HepG2 (cell line): ENCODE results near the gene NBPF20. TPM values are rescaled to one million over a fixed set of nuclear protein-coding genes. Genes with fewer than 3 reads are reported as not detected.

ENCODE experiments used
- CBX1 ChIP-seq: IDR thresholded peaks from one replicate; pipeline ENCODE4 v1.6.1; 2016; ENCODE audit warnings: antibody characterized with exemption, low read depth
- HMGXB4 ChIP-seq, 2 experiments: sonication (generic) in 1 of 2; formaldehyde crosslinking in 1 of 2; IDR thresholded peaks; 2 replicates each; pipeline versions ENCODE4 v1.4.0 to v1.6.1; 2018 to 2020; ENCODE audit warnings: missing genetic modification reagents in 2 of 2, borderline replicate concordance in 1 of 2, low read depth in 1 of 2, mild to moderate bottlenecking in 1 of 2, missing biosample characterization in 1 of 2
- JUND ChIP-seq: sonication (generic); formaldehyde crosslinking; IDR thresholded peaks from 2 replicates; pipeline ENCODE4 v1.8.0; 2022; ENCODE audit warnings: mild to moderate bottlenecking, missing genetic modification reagents
- MEIS1 ChIP-seq: sonication (generic); formaldehyde crosslinking; IDR thresholded peaks from 2 replicates; pipeline ENCODE4 v1.9.0; 2021; ENCODE audit warnings: mild to moderate bottlenecking, missing genetic modification reagents, moderate library complexity, borderline replicate concordance
- PPARG ChIP-seq: conservative IDR thresholded peaks from 2 replicates; pipeline ENCODE4 v1.6.1; 2016; ENCODE audit warnings: missing biosample characterization, missing genetic modification reagents
- RFX3 ChIP-seq: IDR thresholded peaks from 2 replicates; pipeline ENCODE4 v1.6.1; 2016; ENCODE audit warnings: missing biosample characterization, missing genetic modification reagents
- RFXANK ChIP-seq: IDR thresholded peaks from 2 replicates; pipeline ENCODE4 v1.6.1; 2016
- SRSF1 ChIP-seq: fragments of 200-400 bp; formaldehyde crosslinking; optimal IDR thresholded peaks from 2 replicates; pipeline ENCODE3; 2017; ENCODE audit warnings: mild to moderate bottlenecking, low read depth, low read length, moderate library complexity
- STAT5B ChIP-seq: sonication (generic); formaldehyde crosslinking; IDR thresholded peaks from 2 replicates; pipeline ENCODE4 v1.4.0; 2020; ENCODE audit warnings: missing genetic modification reagents
- TEF ChIP-seq: sonication (generic); formaldehyde crosslinking; IDR thresholded peaks from 2 replicates; pipeline ENCODE4 v1.5.0; 2020; ENCODE audit warnings: missing genetic modification reagents
- TIGD3 ChIP-seq: sonication (generic); formaldehyde crosslinking; IDR thresholded peaks from 2 replicates; pipeline ENCODE4 v1.5.1; 2020; ENCODE audit warnings: mild to moderate bottlenecking, missing genetic modification reagents, borderline replicate concordance
- UBTF ChIP-seq: sonication (generic); formaldehyde crosslinking; IDR thresholded peaks from 2 replicates; pipeline ENCODE4 v1.4.0; 2020; ENCODE audit warnings: mild to moderate bottlenecking, missing genetic modification reagents
- ZFP41 ChIP-seq: sonication (generic); formaldehyde crosslinking; IDR thresholded peaks from 2 replicates; pipeline ENCODE4 v1.4.0; 2020; ENCODE audit warnings: mild to moderate bottlenecking, missing genetic modification reagents, borderline replicate concordance
- ZNF263 ChIP-seq: sonication (generic); formaldehyde crosslinking; IDR thresholded peaks from 2 replicates; pipeline ENCODE4 v1.4.0; 2020; ENCODE audit warnings: missing genetic modification reagents
- ZNF3 ChIP-seq: IDR thresholded peaks from 2 replicates; pipeline ENCODE4 v1.7.0; 2017; ENCODE audit warnings: inconsistent platforms
- ZNF598 ChIP-seq: sonication (generic); formaldehyde crosslinking; IDR thresholded peaks from 2 replicates; pipeline ENCODE4 v1.5.1; 2020; ENCODE audit warnings: mild to moderate bottlenecking, missing genetic modification reagents, borderline replicate concordance
- ZNF629 ChIP-seq: sonication (generic); formaldehyde crosslinking; conservative IDR thresholded peaks from 2 replicates; pipeline ENCODE4 v1.5.0; 2020; ENCODE audit warnings: missing genetic modification reagents
- ZNF674 ChIP-seq: sonication (generic); formaldehyde crosslinking; IDR thresholded peaks from 2 replicates; pipeline ENCODE4 v1.5.0; 2020; ENCODE audit warnings: low read depth, mild to moderate bottlenecking, missing genetic modification reagents
- ZNF775 ChIP-seq: sonication (generic); formaldehyde crosslinking; IDR thresholded peaks from 2 replicates; pipeline ENCODE4 v1.4.0; 2020; ENCODE audit warnings: missing genetic modification reagents, mild to moderate bottlenecking, moderate library complexity, borderline replicate concordance
- polyA plus RNA-seq, 8 experiments: library from polyadenylated mRNA; depleted of rRNA in 3 of 8; stranded (reverse) in 7 of 8; unstranded in 1 of 8; fragments of >200 nt; fragmentation: Illumina TruSeq in 4 of 8; extraction: Trizol in 4 of 8; gene quantifications; 2 replicates each; pipeline versions ENCODE4 v1.2.1 to v1.2.3, GENCODE V29; 2011 to 2016; ENCODE audit warnings: low read depth in 4 of 8, missing spikeins in 1 of 8, mixed read lengths in 1 of 8; ENCODE audit not compliant: insufficient read depth in 1 of 8
- total RNA-seq, 5 experiments: library from RNA; depleted of rRNA; stranded (reverse); fragments of >200 nt; fragmentation: Illumina TruSeq; extraction: Trizol; gene quantifications; 2 replicates each; pipeline ENCODE4 v1.2.3, GENCODE V29; 2016; ENCODE audit warnings: low read depth in 1 of 5
- TF ChIP-seq, protein P1 (sequence below): IDR thresholded peaks from 2 replicates; pipeline ENCODE4 v1.6.1; 2016; ENCODE audit warnings: missing genetic modification reagents, missing compliant biosample characterization
- TF ChIP-seq, protein P2 (sequence below): sonication (generic); formaldehyde crosslinking; IDR thresholded peaks from 2 replicates; pipeline ENCODE4 v1.5.1; 2020; ENCODE audit warnings: missing genetic modification reagents, mild to moderate bottlenecking, borderline replicate concordance

The NBPF20 gene
- total and polyA plus RNA-seq, 2 of the 13 experiments (the other 11 are each of a cell fraction or from before 2014, with no cell fraction given): 3.0 to 3.1 TPM

DNA sequence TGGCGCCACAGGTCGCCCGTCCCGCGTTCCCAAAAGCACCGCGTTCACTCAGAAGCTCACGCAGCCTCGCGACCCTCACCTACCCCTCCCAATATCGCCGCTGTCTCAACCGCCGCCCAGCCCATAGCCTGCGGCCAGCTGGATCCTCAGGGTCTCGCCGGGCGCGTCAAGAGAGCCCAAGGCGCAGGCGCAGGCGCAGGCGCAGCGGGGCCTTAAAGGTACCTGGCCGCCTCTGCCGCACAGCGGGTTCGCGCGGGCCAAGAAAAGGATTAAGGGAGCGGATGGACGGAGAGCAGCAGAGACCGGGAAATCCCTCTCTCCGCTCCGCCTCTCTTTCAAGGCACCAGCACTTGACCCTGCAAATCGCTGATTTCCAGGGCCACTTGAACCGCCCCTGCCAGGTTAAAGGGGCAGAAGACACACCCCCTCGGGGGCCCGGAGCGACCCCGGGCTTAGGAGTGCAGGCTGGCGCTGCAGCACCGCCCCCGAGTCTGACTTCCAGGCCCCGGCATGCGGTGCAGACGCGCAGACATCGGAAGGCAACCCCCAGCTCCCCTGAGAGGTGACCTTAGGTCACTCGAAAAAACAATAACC is at the start of gene NBPF20 (continued):
- no peak for TF ChIP-seq ZNF263 (CRISPR knock-in tag)
- no peak for TF ChIP-seq RFX3 (CRISPR knock-in tag)
- TF ChIP-seq STAT5B: no peak
- TF ChIP-seq RFXANK (CRISPR knock-in tag): no peak
- TF ChIP-seq HMGXB4 (CRISPR knock-in tag; IDR thresholded peaks at IDR 0.05; ENCODE audit: borderline replicate concordance in 1 of 2, low read depth in 1 of 2): peak; percentile 25 to 54; a peak in 2 of 4 replicates
- TF ChIP-seq TIGD3 (CRISPR knock-in tag): no peak
- no peak for TF ChIP-seq ZNF598 (CRISPR knock-in tag)
- no peak for TF ChIP-seq ZNF674 (CRISPR knock-in tag)
- no peak for TF ChIP-seq JUND (CRISPR knock-in tag)
- TF ChIP-seq, protein P1, sequence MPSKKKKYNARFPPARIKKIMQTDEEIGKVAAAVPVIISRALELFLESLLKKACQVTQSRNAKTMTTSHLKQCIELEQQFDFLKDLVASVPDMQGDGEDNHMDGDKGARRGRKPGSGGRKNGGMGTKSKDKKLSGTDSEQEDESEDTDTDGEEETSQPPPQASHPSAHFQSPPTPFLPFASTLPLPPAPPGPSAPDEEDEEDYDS: peak; percentile 58; the same call in 1 of the 2 replicates
- peak; percentile 58; the same call in 1 of the 2 replicates for TF ChIP-seq UBTF (CRISPR knock-in tag)
- no peak for TF ChIP-seq ZNF629 (CRISPR knock-in tag)
- TF ChIP-seq SRSF1: no peak
- no peak for TF ChIP-seq ZNF775
- TF ChIP-seq ZNF3 (CRISPR knock-in tag): no peak
- no peak for TF ChIP-seq PPARG
- TF ChIP-seq, protein P2, sequence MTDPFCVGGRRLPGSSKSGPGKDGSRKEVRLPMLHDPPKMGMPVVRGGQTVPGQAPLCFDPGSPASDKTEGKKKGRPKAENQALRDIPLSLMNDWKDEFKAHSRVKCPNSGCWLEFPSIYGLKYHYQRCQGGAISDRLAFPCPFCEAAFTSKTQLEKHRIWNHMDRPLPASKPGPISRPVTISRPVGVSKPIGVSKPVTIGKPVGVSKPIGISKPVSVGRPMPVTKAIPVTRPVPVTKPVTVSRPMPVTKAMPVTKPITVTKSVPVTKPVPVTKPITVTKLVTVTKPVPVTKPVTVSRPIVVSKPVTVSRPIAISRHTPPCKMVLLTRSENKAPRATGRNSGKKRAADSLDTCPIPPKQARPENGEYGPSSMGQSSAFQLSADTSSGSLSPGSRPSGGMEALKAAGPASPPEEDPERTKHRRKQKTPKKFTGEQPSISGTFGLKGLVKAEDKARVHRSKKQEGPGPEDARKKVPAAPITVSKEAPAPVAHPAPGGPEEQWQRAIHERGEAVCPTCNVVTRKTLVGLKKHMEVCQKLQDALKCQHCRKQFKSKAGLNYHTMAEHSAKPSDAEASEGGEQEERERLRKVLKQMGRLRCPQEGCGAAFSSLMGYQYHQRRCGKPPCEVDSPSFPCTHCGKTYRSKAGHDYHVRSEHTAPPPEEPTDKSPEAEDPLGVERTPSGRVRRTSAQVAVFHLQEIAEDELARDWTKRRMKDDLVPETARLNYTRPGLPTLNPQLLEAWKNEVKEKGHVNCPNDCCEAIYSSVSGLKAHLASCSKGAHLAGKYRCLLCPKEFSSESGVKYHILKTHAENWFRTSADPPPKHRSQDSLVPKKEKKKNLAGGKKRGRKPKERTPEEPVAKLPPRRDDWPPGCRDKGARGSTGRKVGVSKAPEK (CRISPR knock-in tag): no peak
- TF ChIP-seq TEF (CRISPR knock-in tag): no peak
- no peak for TF ChIP-seq ZFP41 (CRISPR knock-in tag)
- TF ChIP-seq CBX1: no peak
- TF ChIP-seq MEIS1 (CRISPR knock-in tag): no peak
